C4-2B (cell line): ENCODE measurements around the gene CADPS2.

Experiments used
- CTCF ChIP-seq: fragments of 450-650 bp; conservative IDR thresholded peaks from 2 replicates; pipeline ENCODE4 v1.5.1; 2017; ENCODE audit warnings: mild to moderate bottlenecking
- ZFX ChIP-seq: fragments of 450-650 bp; IDR thresholded peaks from 2 replicates; pipeline ENCODE4 v1.6.1; 2017

GRCh38 chr7:122485856-122486255 is 400.4 kb downstream of the CADPS2 start:
- TF ChIP-seq CTCF = no peak
- TF ChIP-seq ZFX = no peak
